Measurements from ENCODE around the gene ABI3BP.

ABI3BP gene

DNA sequence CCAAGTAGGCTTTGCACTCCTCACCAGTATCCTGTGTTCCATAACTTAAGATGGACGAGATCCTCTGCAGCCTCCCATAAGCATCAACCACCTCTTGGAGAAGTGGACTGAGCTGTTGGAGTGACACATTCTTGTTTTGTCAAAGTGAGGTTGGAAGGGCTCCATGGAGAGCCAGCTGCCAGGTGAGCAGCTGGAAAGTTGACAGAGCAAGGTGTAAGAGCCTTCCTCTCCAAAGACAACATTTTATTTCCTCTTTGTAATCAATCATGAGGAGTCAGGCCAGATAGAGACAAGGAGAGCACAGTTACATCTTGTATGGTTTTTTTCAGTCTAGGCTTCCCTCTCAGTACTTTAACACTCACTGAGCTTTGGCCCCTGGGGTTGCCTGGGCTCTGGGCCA lies 5.1 kb downstream of the ABI3BP start:
- DNase-seq (ENCODE audit: low read depth in 2 of 2, low spot score in 1 of 2): no peak

GRCh38 chr3:100984308-100984707 lies 8.9 kb downstream of the ABI3BP start:
- no peak for DNase-seq (ENCODE audit: low read depth in 2 of 2, low spot score in 1 of 2)

DNA sequence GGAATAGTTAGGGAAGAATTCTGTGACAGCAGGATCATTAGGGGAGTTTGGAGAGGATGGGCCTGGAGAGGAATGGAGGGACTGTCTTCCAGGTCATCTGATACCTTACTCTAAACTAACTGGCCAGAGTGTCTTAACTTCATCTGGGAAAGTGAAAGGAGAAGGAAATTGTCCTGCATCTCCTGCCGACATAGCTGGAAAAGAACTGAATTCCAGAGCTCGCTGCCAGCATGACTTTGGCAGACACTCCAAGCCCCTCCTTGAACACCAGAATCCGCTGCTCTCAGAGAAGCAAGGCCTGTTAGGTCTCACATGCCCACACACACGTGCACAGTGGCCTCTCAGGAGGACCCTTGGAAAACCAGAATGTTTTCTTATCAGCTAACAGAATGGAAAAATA lies 10.5 kb downstream of the ABI3BP start:
- DNase-seq (ENCODE audit: low read depth in 2 of 2, low spot score in 1 of 2): no peak

- DNase-seq (ENCODE audit: low read depth in 2 of 2, low spot score in 1 of 2): no peak
These were observed 11.9 kb downstream of the ABI3BP start for GRCh38 chr3:100981164-100981911.

GRCh38 chr3:100978011-100978659 lies 15.1 kb downstream of the ABI3BP start:
- no peak for DNase-seq (ENCODE audit: low read depth in 2 of 2, low spot score in 1 of 2)

DNA sequence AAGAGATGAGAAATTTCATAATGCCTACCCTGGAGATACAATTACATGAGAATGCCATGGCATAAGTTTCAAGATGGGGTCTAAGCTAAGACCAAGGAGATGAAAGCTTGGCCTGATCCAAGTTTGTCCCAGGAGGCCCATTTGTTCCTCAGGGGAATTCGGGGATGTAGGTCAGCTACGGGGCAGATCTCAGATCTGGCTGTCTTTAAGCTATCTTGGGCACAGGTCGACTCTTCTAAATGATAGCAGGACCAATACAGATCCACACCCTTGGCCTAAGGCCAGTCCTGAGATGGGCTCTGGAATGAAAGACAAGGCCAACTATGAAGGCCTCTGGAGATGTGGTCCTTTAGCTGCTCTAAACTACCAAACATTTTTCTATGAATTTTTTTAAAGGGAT lies 16.6 kb downstream of the ABI3BP start:
- DNase-seq (ENCODE audit: low read depth in 2 of 2, low spot score in 1 of 2): no peak

GRCh38 chr3:100975714-100976113 lies 17.5 kb downstream of the ABI3BP start:
- DNase-seq (ENCODE audit: low read depth in 2 of 2, low spot score in 1 of 2): no peak

- no peak for DNase-seq (ENCODE audit: low read depth in 2 of 2, low spot score in 1 of 2)
These were observed 19.6 kb downstream of the ABI3BP start for GRCh38 chr3:100973594-100973993.

GRCh38 chr3:100972867-100973266 lies 20.4 kb downstream of the ABI3BP start:
- DNase-seq (ENCODE audit: low read depth in 2 of 2, low spot score in 1 of 2): no peak

DNA sequence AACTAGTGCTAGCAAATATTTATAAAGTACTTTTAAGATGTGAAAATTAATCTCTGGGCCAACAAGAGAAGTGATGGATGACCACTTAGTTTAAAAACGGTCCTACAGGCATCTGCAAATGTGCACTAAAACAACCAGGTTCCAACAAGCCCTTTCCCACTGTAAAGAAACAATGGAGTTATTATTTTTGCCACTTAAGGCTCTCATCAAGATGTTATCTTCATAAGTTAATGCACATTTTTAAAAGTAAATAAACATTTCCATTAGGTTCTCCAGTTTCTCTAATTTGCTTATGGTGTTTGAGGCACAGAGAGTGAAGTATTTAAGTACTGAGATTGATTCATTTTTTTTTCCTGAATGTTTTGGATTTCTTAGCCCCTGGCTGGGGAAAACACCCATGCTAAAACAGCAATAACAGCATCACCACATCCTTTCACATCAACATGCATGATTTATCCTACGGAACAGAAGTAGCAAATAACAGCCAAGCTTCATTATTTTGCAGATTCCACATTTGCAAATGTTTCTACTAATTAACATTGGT lies 20.8 kb downstream of the ABI3BP start:
- no peak for DNase-seq (ENCODE audit: low read depth in 2 of 2, low spot score in 1 of 2)

DNA sequence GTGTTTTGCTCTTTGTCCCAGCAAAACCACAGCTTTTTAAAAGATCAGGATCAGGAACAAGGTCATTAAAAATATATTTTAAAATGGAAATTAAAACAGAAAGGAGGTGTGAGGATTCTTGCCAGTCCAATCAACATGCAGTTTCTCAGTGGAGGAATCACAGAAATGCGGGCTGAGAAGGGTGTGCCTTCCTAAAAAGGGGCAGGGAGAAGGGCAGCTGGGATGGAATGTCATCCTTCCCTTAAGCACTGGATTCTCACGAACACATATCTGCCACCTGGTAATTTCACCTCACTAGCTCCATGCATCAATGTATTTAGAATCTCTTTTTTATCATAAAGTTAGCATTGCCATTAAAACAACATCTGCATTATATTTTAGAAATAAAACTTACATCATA lies 21.4 kb downstream of the ABI3BP start:
- no peak for DNase-seq (ENCODE audit: low read depth in 2 of 2, low spot score in 1 of 2)

DNA sequence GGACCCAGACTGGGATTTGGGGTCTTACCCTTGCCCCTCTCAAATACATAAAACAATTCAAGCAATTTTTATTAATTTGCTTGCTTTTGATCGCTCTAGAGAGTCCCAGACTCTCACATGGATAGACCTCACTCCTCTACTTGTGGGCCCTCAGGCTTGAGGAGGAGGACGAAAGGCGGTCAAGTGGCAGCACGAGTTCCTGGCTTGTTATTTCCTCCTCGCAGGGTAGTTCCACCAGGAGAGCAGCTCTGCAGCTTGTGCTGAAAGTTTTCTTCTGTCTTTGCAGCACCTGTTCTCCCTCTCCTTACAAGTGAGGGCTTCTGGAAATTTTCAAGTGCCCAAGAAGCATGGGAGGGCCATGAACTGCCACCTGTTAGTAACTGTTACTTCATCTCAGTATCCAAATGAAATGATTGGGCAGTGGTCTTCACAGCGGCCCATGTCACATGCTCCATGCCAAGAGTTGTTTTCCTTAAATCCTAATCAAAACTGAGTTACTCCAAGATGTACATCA lies 22.7 kb downstream of the ABI3BP start:
- DNase-seq (ENCODE audit: low read depth in 2 of 2, low spot score in 1 of 2): no peak

DNA sequence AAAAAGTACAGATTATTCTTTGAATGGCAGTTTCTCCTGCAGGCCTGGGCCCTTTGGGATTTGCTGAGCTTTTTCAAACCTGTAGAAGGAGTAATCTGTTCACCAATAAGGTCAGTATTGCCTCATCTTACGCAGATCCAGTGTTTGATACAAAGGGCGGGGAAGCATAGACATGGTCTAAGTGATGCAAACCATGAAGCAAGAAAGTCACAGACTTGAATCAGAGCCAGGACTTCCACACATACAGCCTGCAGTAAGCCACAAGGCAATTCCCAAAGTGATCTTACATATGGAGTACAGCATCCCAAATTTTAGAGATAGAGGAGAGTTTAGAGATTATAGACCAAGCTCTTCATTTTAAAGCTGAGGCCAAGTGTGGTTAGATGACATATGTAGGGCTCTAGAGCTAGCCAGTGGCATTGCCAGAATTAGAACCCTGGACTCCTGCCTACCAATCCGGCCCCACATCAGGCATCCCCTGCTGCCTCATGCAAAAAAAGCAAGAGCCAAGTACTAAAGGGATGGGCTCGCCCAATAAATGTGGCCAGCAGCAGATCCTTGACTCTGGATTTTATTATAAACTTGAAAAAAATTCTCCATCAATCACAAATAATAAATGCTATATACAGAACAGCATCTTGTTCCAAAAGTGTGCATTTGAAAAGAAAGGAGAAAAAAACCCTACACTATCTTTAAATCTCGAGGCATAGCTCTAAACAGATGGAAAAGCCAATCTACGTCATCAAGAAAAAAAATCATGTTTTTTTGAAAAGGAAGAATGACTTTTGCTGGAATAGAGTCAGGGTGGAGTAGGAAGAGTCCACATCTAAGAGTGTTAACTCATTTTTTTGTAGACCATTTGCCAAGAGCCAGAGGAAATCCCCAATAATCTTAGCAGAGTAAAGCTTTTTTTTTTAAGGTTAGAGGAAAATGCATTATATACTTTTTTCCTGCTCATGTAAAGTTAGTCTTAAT lies 24.0 kb downstream of the ABI3BP start:
- no peak for DNase-seq (ENCODE audit: low read depth in 2 of 2, low spot score in 1 of 2)

DNA sequence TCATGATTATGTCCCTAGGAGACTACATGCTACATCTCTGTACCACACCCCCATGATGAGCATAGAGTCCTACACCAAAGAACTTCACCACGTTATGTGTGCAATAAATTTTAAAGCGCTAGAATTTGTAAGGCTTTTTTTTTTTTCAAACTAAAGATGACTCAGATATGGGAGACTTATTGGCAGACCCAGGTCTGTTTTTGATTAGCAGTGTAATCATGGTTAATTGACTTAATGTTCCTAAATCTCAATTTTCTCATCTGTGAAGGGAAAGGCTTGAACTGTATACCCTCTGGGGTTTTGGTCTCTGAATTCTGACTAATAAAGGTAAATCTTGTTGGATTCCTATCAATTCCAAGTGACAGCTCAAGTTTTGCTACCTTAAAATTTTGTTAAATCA lies 26.4 kb downstream of the ABI3BP start:
- no peak for DNase-seq (ENCODE audit: low read depth in 2 of 2, low spot score in 1 of 2)

DNA sequence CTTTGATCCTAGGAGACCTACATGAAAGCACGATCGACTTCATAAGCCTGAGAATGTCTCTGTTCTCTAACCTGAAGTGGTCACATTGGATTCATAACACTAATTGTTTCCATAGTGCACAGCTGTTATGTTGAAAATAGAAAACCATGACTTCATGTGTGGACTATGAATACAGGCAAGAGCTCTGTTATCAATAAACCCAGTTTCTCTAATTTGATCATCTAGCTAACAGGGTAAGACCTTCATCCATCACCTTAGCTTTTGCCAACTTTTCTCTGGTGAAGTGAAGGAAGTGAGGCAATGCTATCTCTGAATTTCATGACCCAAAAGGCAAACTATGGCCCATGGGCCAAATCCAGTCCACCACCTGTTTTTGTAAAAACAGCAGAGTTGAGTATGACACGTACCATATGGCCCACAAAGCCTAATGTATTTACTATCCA lies 27.2 kb downstream of the ABI3BP start:
- DNase-seq (ENCODE audit: low read depth in 2 of 2, low spot score in 1 of 2): no peak

DNA sequence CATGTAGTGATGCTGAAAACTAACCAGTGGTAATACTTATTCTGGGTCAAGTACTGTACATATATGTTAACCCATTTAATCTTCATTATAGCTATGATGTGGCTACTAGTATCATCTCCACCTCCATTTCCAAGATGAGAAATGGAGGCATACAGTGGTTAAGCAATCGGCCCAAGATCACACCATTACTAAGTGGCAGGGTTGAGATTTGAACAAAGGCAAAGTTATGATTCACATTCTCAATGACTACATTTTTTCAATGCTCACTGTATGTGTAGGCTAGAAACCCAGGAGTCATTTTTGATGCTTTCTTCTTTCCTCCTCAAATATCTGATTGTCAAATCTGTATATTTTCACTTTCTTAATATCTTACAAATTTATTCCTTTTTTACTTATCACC lies 30.2 kb downstream of the ABI3BP start:
- DNase-seq (ENCODE audit: low read depth in 2 of 2, low spot score in 1 of 2): no peak

GRCh38 chr3:100957261-100957986 lies 35.8 kb downstream of the ABI3BP start:
- DNase-seq (ENCODE audit: low read depth in 2 of 2, low spot score in 1 of 2): no peak

DNA sequence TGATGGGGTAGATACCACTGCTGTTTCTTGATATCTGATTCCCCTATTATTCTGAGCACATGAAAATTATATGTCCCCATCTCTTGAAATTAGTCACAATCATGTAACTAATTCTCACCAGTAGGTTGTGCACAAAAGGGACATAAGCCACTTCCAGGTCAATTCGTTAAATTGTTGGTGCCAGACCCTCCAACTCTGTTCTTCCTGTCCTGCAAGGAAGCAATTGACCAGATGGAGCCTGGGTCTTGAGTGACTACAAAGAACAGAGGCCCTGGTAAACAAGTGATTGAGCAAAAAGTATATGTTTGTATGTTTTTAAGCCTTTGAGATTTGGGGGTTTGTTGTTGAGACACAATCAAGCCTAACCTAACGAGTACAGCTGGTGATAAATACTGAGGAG lies 36.9 kb downstream of the ABI3BP start:
- DNase-seq (ENCODE audit: low read depth in 2 of 2, low spot score in 1 of 2): no peak

DNA sequence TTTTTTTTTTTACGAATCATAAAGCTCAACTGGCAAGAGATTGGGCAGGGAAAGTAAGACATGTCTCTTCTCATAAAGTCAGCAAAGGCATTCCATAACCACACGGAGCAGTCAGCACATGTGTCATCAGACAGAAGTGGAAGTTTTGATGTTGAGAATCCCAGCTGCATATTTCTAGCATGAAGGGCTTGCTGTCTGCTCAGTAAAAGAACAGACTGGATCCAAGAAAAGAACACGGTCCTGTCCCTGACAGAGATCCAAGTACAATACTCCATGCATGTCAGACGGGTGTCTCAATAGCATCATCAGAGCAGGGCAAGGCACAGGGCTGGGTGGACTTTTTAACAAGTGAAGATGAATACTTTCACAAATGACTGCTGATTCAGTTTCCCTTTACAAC lies 38.2 kb downstream of the ABI3BP start:
- DNase-seq (ENCODE audit: low read depth in 2 of 2, low spot score in 1 of 2): no peak

DNA sequence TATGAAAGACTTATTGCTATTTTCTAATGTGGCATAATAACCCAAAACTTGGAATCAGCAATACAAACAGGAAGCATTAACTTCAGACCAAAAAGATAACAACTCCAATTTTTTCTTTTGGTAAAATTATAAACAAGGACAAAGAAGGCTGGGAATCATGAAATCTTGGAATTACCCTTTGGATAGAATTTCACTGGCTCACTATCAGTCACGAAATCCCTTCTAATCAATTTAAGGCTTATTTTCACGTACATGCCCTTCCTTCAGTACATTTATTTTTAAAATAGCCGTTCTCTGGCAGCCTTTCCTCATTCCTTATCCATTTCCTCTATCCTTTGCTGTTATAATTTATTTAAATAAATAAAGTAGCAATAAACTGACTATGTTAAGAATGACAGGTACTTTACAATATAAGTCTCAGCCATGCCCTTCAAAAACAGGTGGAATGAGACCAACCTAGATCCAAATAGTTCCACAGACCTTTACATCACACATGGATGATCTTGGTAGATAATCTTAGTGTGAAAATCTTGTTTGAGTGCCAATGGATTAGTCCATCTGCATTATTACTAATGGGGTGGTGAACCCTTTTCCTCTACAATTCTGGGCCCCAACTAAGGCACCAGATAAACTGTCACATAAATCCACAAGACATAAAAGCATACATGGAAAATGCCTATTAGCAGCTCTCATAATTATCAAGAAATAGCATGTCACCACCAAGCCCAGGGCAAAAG lies 38.9 kb downstream of the ABI3BP start:
- DNase-seq (ENCODE audit: low read depth in 2 of 2, low spot score in 1 of 2): no peak

Measured in stimulated activated CD8-positive, alpha-beta memory T cell treated with anti-CD3 and anti-CD28 coated beads, Interleukin-4, amount 100 ng/mL, for 4 hours (primary cell).